ENCODE measurements around the gene ZBED2.

- TF ChIP-seq CTCF (conservative IDR thresholded peaks at IDR 0.05; ENCODE audit: low read length) (no peak), EZH2phosphoT487 (IDR thresholded peaks at IDR 0.05; ENCODE audit: borderline replicate concordance) (no peak)
Measured at GRCh38 chr3:111605493-111605892, 10.3 kb upstream of the ZBED2 start.
